K562 treated with DMSO at 1 percent for 24 hours (cell line): ENCODE results near the gene ACY1. TPM values are rescaled to one million over a fixed set of nuclear protein-coding genes. Genes with fewer than 3 reads are reported as not detected.

Source experiments
- total RNA-seq: library from RNA; unstranded; fragments of 300-600 nt; gene quantifications from 2 replicates; pipeline ENCODE4 v1.2.3, GENCODE V29; 2022; ENCODE audit warnings: low read depth; ENCODE audit not compliant: insufficient read depth

The ACY1 gene
- 47.6 and 57.4 TPM in 2 replicates for total RNA-seq

DNA sequence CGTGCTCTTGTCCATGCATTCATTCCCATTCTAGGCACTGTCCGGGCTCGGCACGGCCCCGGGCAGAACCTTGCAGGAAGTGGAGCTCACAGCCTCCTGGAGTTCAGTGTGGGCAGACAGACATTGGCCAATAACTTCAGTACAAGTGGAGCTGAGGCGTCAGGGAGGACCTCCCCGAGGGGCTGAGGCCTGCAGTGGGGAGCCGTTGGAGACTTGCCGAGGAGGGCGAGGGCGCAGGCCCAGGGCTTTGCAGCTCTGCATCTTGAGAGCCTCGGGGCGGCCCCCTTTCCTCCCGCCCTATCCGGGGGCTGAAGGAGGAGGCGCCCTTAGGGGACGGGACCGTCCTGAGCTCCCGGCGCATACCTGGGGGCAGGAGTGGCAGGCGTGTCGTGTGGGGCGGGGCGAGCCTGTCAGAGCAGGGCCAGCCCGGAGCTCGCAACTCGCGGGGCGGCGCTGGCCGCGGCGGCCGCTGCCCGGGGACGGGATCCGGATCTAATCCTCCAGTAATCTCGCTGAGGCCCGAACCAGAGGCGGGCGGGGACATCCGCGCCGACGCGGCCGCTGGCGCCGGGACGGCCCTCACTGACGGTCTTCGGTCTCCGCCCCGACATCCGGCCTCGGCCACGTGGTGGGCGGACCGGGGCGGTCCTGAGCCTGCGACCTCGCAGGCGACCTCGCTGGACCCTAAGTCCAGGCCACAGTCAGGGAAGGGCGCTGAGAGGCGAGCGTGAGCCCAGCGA is at the start of gene ACY1:
ACY1 (plus strand) TSS at position 698 of the 740 bp plus-strand sequence. CDS start 530 bp downstream, outside the sequence.

DNA sequence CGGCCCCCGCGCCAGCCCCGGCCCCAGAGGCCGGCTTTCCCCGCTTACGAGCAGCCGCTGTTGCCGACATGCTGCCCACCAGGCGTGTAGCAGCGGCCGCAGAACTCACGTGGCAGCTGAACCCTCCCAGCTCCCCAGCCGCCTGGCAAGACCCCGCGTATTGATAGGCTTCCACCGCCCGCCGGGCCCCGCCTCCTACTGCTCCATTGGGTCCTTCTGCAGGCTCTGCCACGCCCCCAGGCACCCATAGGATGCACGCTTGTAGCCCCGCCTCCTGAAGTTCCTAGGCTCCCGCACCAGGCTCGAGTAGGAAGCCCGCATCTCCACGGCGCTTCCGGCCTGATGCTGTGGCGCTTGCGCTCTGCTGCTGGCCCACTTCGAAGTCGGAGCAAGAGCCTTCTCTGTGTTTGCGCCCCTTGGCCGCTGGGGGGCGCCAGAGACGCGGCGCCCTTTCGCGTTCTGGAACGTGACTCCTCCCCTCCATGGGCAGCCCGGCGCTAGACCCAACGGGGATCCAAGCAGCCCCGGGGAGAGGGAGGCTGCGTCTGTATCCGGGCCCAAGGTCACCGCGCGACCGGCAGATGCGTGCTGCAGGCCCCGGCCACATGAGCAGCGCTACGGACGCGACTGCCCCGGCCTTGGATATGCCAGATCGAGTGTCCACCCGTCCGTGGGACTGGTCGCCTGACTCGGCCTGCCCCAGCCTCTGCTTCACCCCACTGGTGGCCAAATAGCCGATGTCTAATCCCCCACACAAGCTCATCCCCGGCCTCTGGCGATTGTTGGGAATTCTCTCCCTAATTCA is 41.3 kb upstream of the ACY1 start, which contains the start of the genes PARP3 and RRP9:
PARP3 (plus strand) TSS at position 566 of the 805 bp plus-strand sequence. CDS start 993 bp downstream, outside the sequence.
RRP9 (minus strand) TSS at position 107 of the 805 bp plus-strand sequence; CDS start at position 70, 37 bp downstream.

DNA sequence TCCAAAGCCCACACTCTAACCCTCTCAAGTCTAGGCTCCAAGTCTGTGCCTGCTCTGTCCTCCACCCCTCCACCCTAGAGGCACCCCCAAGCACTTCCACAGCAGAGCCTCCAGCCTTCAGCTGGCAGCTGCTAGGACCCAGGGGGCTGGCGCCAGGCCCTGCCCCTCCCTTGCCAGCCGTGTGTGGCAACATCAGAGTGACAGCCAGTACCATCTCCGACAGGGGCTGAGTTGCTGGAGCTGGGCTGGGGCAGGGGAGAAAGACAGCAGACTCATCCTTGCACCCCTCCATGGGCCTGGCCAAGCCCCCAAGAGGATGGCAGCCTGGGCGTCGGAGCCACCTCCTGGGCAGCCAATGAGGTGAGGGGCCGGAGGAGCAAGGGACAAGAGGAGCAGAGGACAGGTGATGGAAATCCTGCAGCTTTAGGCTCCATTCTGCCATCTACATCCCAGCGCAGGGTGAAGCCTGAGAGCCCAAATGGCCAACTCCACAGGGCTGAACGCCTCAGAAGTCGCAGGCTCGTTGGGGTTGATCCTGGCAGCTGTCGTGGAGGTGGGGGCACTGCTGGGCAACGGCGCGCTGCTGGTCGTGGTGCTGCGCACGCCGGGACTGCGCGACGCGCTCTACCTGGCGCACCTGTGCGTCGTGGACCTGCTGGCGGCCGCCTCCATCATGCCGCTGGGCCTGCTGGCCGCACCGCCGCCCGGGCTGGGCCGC is 28.0 kb upstream of the ACY1 start, which contains the start of gene GPR62:
GPR62 (plus strand) TSS at position 207 of the 718 bp plus-strand sequence; CDS start at position 479, 272 bp downstream.

DNA sequence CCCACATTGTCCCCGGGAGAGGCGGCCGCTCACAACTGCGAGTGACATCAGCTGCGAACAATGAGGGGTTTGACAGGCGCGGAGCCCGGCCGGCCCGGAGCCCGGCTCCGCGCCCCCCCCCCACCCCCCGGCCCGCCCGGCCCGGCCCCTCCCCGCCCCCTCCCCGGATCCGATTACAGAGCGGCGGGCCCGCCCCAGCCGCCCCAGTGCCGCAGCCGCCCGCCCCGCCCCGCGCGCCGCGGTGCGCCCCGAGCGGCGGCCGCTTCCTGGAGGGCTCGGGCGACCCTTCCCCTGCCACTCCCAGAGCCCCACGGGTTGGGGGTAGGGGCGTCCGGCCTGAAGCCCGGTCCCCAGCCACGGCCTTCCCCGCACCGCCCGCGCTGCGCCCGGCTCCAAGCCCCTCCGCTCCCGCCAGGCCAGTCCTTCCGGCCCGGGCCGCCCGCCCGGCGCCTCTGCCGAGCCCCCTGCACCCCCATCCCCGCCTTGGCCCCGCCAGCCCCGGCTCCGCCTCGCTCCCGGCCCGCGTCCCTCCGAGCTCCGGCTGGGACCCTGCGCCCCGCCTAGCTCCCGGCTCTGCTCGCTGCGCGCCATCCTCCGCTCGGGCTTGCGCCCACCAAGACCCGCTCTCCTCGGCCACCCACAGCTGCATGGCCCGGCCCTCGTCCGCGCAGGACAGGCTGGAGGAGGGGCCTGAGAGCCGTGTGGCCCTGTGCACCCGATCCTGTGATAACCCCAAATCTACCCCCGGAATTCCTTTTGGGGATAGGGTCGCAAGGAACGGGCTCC is 15.8 kb upstream of the ACY1 start, which contains the start of gene PCBP4:
PCBP4 (minus strand) TSS at position 71 of the 786 bp plus-strand sequence. CDS start 6,214 bp downstream, outside the sequence.

DNA sequence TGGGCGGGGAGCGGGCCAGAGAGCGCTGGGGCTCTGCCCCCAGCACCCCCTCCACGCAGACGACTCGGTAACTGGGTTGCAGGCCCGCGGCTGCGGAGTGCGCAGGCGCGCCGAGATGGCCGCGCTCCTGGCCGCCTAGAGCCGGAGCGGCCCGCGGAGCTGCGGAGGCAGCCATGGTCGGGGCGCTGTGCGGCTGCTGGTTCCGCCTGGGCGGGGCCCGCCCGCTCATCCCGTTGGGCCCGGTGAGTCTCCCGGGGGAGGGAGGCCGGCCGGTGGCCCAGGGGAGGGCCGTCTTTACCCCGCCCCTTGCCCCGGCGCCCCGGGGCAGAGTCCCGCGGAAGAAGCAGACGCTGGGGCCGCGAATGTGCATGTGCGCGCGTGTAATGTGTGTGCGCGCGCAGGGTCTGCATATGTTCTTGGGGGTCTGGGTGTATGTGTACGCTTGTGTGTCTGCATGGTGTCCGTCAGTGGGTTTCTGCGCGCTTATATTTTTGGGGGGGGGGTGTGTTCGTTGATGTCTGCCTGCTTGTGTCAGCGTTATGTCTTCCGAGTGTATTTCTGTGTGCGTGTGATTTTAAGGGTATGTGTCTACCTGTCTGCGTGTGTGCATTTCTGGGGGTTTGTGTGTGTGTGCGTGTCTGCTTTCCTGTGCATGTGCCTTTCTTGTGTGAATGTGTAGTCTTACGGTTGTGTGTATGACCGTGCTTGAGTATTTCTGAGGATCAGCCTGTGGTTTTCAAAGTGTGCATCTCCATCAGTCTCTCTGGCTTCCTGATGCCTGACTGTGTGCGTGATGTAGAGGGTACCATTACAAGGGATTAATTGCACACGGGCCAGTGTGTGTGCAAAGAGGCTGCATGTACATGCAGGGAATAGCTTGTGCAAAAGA is 8.1 kb upstream of the ACY1 start, which contains the start of gene ABHD14A:
ABHD14A (plus strand) TSS at position 102 of the 889 bp plus-strand sequence; CDS start at position 174, 72 bp downstream.

DNA sequence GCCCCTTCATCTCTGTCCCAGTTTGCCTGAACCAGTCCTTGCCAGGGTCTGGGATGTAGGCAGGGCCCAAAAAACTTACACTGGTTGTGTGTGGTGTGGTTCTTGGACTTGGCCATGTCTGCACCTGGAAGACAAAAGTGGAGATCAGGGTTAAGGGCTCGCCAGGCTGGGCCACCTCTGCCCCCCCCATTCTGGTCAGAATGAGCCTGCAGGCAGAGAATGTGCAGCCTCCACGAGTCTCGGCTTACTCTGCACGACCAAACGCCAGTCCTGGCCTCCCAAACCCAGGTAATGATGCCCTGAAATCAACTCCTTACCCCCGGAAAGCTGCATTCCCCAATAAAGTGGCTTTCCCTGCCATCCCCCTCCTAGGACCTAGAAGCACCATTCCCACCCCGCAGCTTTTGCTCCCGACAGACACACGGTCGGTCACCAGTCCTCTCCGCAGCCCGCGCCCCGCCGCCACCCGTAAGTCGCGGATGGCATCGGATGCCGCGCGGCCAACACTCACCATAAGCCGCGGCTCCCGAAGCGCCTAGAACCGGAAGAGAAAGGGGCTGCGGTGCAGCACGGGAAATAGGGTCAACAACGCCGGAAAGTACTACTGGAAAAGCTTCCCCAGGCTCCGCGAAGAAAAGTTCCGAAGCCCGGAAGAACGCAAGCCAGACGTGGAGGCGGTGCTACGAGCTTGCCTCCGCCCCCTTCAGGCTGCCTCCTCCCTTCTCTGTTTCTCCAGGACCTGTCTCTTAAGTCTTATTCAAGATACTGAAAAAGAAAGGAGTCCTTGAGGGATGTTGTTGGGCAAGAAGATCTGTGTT is 12.2 kb downstream of the ACY1 start, which contains the start of gene RPL29:
RPL29 (minus strand) TSS at position 550 of the 818 bp plus-strand sequence; CDS start at position 116, 434 bp downstream.

Other genes starting within 250 kb of the ACY1 start
- not detected in 2 replicates for gene IQCF6, start 204.3 kb upstream of the ACY1 start, total RNA-seq
- not detected in 2 replicates for gene IQCF2, start 121.9 kb upstream of the ACY1 start, total RNA-seq
- gene IQCF5, start 107.9 kb upstream of the ACY1 start, total RNA-seq, result not detected in 2 replicates
- not detected in 2 replicates for gene IQCF1, start 80.2 kb upstream of the ACY1 start, total RNA-seq
- gene RRP9, start 41.6 kb upstream of the ACY1 start, total RNA-seq, result 18.8 and 23.0 TPM in 2 replicates
- 3.2 and 4.4 TPM in 2 replicates for gene PARP3, start 41.2 kb upstream of the ACY1 start, total RNA-seq
- 0.15 TPM in 1 of 2 replicates, not detected in the other for gene GPR62, start 28.2 kb upstream of the ACY1 start, total RNA-seq
- gene PCBP4, start 16.1 kb upstream of the ACY1 start, total RNA-seq, result 12.4 and 14.2 TPM in 2 replicates
- 65.2 and 70.8 TPM in 2 replicates for gene ABHD14B, start 9.5 kb upstream of the ACY1 start, total RNA-seq
- 33.0 and 33.4 TPM in 2 replicates for gene ABHD14A, start 8.5 kb upstream of the ACY1 start, total RNA-seq
- gene RPL29, start 12.4 kb downstream of the ACY1 start, total RNA-seq, result 2,372 and 2,568 TPM in 2 replicates
- 8.3 and 9.0 TPM in 2 replicates for gene DUSP7, start 73.0 kb downstream of the ACY1 start, total RNA-seq
- 29.6 and 34.3 TPM in 2 replicates for gene POC1A, start 170.9 kb downstream of the ACY1 start, total RNA-seq
- 51.2 and 56.3 TPM in 2 replicates for gene ALAS1, start 214.6 kb downstream of the ACY1 start, total RNA-seq
- 0.14 TPM in 1 of 2 replicates, not detected in the other for gene TLR9, start 242.1 kb downstream of the ACY1 start, total RNA-seq